Activated naive CD8-positive, alpha-beta T cell treated with anti-CD3 and anti-CD28 coated beads, Interleukin-2, amount 50 U/mL, for 16 hours (primary cell): ENCODE results near the gene ASTN2.
"Not testable (repeated sequence)": the region's sequence is repeated elsewhere in the genome, so short reads cannot be mapped to it uniquely, and the experiment has no call there.

Experiments used
- DNase-seq: peaks from one replicate; pipeline ENCODE4 v3.0.0-alpha.2; 2020; ENCODE audit warnings: low read depth, low spot score

The ASTN2 gene

DNA sequence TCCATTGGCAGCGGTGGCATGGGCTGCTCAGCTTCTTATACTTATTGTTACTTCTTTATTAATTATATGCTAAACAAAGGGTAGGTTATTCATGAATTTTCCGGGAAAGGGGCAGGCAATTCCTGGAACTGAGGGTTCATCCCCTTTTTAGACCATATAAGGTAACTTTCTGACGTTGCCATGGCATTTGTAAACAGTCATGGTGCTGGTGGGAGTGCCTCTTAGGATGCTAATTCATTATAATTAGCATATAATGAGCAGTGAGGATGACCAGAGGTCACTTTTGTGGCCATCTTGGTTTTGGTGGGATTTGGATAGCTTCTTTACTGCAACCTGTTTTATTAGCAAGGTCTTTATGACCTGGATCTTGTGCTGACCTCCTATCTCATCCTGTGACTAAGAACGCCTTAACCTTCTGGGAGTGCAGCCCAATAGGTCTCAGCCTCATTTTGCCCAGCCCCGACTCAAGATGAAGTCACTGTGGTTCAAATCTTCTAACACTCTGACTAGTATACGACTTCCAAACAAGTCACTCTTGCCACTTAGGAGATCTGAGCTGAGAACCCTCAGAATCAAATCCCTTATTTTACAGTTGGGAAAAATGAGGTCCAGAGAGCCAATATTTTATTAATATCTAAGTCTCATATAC is 490.3 kb downstream of the ASTN2 start:
- DNase-seq = no peak

DNA sequence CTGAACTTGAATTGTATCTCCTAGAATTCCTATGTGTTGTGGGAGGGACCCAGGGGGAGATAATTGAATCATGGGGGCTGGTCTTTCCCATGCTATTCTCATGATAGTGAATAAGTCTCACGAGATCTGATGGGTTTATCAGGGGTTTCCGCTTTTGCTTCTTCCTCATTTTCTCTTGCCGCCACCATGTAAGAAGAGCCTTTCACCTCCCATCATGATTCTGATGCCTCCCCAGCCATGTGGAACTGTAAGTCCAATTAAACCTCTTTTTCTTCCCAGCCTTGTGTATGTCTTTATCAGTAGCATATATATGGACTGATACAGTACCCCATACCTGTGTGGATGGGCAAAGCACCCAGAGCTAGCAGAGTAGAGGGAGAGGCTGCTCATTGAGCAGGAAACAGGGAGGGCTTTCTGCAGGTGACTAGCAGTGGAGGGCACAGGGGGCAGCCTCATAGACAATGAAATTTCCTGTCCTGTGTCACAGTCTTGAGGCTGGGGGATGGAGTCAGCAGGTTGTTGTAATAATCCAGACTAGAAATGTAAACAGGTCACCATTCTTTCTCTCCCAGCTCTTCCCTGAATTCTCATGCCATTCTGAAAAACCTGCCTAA is 496.9 kb downstream of the ASTN2 start:
- DNase-seq = not testable (repeated sequence)

DNA sequence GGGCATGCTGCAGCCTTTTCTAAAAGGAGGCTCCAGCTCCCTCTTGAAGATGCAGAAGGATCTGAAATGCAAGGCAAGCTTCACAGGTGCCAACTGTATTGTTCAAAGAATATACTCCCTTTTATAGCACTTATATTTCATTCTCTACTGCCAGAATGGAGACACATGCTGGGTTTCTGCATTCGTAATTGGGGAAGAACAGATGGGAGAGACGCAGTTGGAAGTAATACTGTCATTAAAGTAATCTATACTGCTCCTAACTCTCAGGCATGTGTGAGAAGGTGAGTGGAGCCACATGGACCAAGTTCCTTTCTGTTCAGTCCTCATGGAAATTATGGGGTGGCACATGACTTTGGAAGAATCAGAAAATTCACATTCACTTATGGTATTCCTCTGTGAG is 501.3 kb downstream of the ASTN2 start:
- no peak for DNase-seq

DNA sequence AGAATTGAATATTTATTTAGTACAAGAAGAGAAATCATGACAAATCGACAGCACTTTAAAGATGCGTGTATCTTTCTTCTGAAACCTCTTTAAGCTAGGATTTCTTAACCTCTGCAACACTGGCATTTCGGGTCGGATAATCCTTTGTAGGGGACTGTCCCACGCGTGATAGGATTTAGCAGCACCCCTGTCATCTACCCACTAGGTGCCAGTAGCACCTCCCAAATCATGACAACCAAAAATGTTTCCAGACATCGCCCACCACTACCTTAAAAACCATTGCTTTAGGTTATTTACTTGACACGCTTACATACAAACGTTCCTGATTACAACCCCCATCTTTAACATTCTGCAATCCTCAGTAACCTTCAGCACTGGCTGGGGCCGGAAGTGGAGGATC is 504.7 kb downstream of the ASTN2 start:
- DNase-seq = no peak

DNA sequence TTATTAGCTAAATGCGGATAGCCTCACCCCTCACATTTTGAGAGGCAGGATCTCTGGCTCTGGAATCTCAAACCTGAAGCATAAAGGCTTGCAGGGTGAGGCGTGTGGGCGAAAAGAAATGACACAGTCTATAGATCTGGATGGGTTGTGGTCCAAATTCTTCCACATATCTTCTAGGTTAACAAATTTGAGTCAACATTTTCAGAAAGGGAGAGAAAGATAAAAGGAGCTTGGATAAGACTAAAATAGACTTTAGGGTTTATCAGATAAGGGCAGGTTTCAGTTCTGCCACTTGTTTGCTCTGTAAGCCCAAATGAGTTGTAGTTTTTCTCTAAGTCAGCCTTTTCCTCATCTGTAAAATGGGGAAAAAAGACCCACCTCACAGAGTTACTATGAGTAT is 506.9 kb downstream of the ASTN2 start:
- DNase-seq = no peak

DNA sequence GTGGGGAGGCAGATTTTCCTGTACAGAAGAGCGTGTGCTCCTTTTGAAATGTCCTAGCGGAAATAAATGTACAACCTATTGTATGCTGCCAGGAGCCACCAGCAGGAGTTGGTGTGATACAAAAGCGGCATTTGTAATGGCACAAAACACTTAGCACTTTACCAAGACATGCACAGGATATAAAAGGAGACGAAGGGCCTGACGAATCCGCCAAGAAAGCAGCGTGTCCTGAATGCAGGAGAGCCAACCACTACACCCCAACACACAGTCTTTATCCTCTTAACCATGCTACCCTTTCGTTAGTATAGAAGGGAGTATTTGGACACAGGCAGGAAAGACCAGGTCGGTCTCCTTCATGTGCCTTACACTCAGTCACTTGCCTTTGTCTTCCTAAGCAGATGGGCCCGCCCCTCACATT is 509.7 kb downstream of the ASTN2 start:
- DNase-seq = no peak

DNA sequence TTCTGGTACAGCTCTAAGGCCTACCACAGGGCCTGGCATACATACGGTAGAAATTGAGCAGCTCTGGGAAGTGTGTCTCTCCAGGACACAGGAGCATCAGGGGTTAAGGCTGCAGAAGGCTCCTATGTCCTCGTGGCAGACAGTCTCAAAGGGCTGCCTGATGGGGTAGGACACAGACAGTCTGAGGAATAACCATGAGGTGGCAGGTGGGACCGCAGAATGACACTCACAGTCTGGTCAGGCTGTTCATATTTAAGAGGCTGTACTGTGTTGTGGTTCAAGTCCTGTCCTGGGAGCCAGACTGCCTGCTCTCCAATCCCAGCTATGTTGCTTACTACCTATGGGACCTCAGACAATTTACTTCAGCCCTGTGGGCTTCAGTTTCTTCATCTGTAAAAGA is 510.7 kb downstream of the ASTN2 start:
- DNase-seq = no peak

DNA sequence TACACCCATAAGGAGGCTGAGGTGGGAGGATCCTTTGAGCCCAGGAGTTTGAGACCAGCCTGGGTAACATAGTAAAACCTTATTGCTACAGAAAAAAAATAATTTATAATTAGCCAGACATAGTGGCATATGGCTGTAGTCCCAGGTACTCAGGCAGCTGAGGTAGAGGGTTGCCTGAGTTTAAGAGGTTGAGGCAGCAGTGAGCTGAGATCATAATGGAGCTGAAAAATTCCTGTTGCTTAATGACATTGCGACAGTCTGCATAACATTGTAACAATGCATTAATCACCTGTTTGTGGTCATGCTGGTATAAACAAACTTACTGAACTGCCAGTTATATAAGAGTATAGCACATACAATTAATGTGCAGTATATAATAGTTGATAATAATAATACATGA is 513.6 kb downstream of the ASTN2 start:
- no peak for DNase-seq

DNA sequence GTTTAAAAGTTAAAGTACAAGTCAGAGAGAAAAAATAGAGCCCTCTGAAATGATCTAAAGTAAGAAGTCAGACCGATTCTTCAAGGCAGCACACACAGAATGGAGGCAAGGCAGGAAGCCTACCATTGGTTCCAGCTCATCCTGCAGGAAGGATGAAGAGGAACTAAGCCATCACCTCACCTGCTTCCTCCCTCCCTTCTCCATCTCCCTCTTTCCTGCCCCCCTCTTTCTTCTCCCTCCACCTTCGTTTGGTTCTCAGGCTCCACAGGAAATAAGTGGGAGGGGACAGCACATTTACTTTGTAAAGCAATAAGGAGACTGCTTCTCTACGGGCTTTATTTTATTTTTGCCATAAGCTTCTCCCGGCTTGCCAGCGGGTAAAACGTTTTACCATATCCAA is 514.3 kb downstream of the ASTN2 start:
- DNase-seq = no peak

DNA sequence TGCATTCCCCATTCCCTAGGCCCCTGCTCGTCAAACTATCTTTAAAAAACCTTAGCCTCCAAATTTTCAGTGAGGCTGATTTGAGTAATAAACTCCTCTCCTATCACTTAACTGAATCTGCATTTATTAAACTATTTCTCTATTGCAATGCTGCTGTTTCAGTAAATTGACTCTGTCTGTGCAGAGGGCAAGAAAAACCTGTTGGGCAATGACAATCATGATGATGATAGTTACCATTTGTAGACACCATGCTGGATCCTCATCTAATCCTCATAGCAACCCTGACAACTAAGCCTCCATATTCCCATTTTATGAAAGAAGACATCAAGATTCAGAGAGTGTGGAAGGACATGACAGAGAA is 514.9 kb downstream of the ASTN2 start:
- DNase-seq = no peak

DNA sequence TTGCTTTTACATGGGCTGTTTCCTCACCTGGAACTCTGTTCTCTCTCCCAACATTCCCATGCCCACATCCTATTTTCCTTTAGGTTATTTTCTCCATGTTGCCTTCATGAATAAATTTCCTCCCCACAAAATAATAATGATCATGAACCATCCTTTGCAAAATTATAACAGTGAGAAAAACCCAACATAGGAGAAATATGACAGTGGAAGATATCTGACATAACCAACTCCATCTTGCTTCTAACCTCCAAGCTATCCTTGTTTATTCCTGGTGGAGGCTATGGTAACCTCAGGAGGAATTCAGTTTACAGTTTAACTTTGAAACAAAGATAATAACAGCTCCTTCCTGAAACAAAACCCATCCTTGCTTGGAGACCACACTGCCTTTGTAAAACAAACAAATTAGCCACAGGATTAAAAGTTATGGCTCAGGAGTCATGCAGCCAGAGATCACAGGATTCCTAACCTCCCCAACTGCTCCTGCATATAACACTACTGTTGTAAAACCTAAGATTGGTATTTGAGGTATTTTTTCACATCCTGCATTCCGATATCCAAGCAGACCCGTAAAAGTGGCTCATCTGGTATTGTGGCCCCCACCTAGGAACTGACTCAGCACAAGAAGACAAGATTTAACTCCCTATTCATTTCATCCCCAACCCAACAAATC is 515.4 kb downstream of the ASTN2 start:
- DNase-seq = no peak

DNA sequence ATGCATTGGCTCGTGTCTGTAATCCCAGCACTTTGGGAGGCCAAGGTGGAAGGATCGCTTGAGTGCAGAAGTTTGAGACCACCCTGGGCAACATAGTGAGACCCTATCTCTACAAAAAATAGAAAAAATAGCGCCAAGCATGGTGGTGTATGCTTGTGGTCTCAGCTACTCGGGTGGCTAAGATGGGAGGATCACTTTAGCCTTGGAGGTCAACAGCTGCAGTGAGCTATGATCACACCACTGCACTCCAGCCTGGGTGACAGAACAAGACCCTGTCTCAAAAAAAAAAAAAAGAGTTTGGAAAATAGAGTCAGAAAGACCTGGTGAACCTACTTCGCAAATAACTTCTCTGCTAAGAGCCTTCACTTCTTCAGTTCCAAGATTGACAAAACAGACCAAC is 516.7 kb downstream of the ASTN2 start:
- DNase-seq = not testable (repeated sequence)

DNA sequence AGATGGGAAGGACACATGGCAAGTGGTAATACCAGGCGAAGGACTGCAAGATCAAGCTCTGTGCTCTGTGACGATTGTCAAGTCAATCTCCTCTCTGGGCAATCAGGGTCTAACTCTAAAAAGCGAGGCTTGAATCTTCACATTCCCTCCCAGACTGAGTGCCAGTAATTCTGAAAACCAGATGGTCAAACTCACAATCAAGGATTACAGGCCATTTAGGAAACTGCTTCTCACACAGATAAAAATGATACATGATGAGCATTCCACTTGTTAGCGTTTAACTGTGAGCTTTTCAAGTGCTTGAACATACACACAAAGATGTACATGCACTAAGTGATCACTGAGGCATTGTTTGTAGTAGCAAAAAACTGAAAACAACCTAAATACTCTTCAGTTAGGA is 517.7 kb downstream of the ASTN2 start:
- no peak for DNase-seq

DNA sequence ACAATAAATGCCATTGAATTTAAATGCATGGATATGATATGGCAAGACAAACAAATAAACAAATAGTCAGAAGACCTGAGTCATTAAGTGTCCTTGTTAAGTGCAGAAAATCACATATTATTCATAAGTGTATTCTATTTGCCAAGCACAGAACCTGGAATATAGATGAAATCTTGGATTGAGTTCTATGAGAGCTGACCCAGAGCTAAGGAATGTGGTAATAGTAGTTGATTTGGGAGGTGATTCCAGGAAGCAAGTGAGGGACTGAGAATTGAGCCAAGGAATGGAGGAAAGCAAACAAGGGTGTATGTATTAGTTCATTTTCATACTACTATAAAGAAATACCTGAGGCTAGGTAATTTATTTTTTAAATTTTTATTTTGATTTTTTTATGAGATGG is 518.9 kb downstream of the ASTN2 start:
- no peak for DNase-seq

DNA sequence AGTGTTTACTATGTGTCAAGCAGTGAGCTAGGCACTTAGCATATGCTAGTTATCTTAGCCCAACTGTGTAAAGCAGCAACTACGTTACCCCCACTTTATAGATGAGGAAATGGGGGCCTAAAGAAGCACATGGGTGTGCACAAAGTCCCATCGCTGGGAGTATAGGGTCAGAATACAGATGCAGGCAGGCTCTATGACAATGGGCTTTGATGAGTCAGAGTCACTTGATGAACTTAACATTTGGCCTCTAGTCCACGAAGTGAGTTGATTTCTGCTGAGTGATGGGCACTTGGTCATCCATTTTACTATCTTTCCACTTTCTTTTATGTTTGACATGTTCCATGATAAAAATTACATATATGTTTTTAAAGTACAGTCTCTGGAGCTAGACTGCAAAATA is 523.4 kb downstream of the ASTN2 start:
- no peak for DNase-seq

DNA sequence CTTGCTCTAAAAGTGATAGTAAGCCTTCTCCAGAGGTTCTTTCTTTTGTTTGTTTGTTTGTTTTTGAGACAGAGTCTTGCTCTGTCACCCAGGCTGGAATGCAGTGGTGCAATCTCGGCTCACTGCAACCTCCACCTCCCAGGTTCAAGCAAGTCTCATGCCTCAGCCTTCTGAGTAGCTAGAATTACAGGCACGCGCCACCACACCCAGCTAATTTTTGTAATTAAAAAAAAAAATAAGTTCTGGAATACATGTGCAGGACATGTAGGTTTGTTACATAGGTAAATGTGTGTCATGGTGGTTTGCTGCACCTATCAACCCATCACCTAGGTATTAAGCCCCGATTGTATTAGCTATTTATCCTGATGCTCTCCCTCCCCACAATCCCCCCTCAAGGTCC is 526.4 kb downstream of the ASTN2 start:
- DNase-seq = not testable (repeated sequence)

DNA sequence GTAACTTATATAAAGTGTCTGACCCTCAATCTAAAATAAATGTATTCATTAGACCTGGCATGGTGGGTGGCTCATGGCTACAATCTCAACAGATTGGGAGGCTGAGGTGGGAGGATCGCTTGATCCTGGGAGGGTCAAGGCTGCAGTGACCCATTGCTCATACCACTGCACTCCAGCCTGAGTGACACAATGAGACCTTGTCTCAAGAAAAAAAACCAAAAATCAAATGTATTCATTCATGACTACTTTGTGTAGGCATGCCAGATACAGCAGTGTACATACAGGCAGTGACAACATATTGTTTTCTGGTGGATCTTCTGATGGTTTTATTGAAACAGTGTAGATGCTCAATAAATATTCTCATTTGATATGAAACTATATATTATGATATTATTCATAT is 526.8 kb downstream of the ASTN2 start:
- no peak for DNase-seq

DNA sequence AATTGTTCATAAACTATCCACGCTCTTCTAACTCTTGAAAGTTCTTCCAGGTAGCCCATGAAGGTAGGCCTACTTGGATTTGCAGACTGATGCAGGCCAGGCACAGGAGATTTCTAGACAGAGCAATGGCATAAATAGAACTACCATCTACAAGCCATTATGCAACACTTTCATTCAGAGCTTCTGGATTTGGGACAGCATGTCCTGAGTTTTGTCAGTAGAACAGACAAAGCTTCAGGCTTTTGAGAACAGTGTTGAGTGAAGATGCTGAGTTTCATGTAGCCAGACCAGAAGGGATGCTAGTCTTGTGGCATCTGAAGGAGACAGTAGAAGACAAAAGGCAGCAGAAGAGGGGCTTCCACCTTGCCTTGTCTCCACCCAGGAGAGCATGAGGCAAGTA is 531.2 kb downstream of the ASTN2 start:
- no peak for DNase-seq

DNA sequence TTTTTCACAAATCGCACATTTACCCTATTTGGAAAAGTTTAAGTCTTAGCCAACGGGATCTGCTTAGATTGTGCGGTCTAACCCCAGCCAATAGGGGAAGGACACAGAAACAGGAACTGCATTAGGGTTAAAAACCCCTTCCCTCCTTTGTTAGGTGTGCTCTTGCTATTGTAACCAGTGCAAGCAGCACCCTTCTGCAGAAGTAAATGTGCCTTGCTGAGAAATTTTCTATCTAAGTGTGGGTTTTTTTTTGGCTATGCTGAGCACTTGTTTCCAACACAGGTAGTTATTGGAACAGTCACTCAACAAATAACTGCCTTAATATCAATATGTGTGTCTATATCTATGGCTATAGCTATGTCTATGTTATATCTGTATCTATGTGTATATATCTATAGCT is 537.8 kb downstream of the ASTN2 start:
- DNase-seq = no peak

DNA sequence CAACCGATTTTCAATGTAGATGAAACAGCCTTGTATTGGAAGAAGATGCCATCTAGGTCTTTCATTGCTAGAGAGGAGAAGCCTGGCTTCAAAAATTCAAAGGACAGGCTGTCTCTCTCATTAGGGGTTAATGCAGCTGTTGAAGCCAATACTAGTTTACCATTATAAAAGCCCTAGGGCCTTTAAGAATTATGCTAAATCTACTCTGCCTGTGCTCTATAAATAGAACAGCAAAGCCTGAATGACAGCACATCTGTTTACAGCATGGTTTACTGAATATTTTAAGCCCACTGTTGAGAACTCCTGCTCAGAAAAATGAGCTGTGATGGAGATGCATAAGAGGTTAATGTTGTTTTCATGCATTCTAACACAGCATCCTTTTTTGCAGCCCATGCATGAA is 539.3 kb downstream of the ASTN2 start:
- DNase-seq = no peak

DNA sequence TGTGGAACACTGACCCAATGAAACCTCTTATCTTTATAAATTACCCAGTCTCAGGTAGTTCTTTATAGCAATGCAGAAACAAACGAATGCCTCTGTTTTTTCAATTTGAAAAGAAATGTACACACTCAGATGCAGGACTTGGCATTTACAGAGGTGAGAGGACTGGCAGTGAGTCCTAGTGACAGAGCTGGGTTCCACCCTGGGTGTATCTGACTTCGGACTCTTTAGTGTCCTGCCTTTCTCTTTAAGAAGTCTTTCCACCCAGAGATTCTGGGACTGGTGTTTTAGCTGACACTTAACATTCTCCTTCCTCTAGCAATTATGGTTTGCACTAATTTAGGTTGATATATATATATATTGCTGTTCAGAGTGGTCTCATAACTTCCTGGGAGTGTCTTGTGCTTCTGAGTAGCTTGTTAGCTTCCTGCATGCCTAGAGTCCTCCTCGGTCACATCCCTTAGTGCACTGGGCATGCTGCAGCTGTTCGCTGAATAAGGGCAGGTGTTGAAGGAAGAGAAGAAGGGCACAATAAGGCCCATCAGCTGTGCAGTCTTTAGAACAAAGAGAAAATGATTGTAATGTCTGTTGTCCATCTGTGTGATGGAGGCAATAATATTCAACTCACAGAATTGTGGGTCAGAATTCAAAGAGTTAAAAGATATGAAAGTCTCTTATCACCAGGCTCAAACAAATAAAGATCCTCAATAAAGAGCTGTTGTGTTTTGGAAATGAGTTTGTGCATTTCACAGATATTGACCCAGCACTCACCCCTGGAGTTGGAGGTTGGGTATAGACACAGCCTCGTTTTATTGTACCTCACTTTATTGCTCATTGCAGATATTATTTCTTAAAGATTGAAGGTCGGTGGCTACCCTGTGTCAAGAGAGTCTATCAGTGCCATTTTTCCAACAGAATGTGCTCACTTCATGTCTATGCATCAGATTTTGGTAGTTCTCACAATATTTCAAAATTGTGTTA is 540.6 kb downstream of the ASTN2 start:
- no peak for DNase-seq

DNA sequence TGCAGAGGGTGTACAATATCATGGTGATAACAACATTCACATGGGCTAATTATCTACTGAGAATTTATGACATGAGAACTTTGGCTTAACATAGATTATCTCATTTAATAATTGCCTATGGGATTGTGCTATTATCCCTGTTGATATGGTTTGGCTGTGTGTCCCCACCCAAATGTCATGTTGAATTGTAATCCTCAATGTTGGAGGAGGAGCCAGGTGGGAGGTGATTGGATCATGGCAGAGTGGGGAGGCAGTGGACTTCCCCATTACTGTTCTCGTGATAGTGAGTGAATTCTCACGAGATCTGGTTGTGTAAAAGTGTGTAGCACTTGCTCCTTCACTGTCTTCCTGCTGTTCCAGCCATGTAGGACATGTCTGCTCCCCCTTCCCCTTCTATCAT is 541.4 kb downstream of the ASTN2 start:
- no peak for DNase-seq
